Measurements from ENCODE around the gene WNT10A.

GRCh38 chr2:218851286-218851685 is 29.4 kb upstream of the WNT10A start:
- TF ChIP-seq POLR2AphosphoS5 (IDR thresholded peaks at IDR 0.05; ENCODE audit: low read depth, low read length) (no peak), TAF1 (IDR thresholded peaks at IDR 0.05; ENCODE audit: borderline replicate concordance, low read depth, low read length) (no peak)

Data from GM12892 (cell line).